H1 (cell line): ENCODE results near the gene EEIG1. TPM values are rescaled to one million over a fixed set of nuclear protein-coding genes. Genes with fewer than 3 reads are reported as not detected.

ENCODE experiments used
- CTCF ChIA-PET: fragments of 300-600 bp; sonication (Branson Sonifier 250); formaldehyde crosslinking; loops from one replicate; lab custom pipeline; 2021; ENCODE audit not compliant: partially characterized antibody; lab: Charles Lee
- POLR2A ChIA-PET: fragments of 300-600 bp; sonication (Branson Sonifier 250); formaldehyde crosslinking; loops from one replicate; lab custom pipeline; 2021; ENCODE audit warnings: inconsistent platforms; ENCODE audit not compliant: partially characterized antibody; lab: Charles Lee
- DNase-seq, 2 experiments: peaks; one replicate each; pipeline versions ENCODE4 v3.0.0 to v3.0.0-alpha.2; 2010 to 2022; ENCODE audit warnings: low spot score in 2 of 2, low read depth in 1 of 2, mixed read lengths in 1 of 2
- FAIRE-seq: peaks from 2 replicates; lab custom pipeline; 2011; peaks lifted over from hg19 to GRCh38; lab: Jason Lieb, UNC
- H2AFZ ChIP-seq: 2 replicates; pipeline ENCODE4 v1.8.1; 2012; ENCODE audit warnings: low read length, inconsistent platforms
- H2AK5ac ChIP-seq: 2 replicates; pipeline ENCODE4 v1.6.1; 2013; ENCODE audit warnings: low read depth, low read length
- H2BK120ac ChIP-seq: replicated peaks from 2 replicates; pipeline ENCODE3; 2013; ENCODE audit warnings: low read depth, low read length, inconsistent platforms
- H2BK12ac ChIP-seq: 2 replicates; pipeline ENCODE4 v1.6.1; 2013; ENCODE audit warnings: low read depth, low read length
- H2BK15ac ChIP-seq: 2 replicates; pipeline ENCODE4 v1.6.1; 2013; ENCODE audit warnings: low read length
- H2BK20ac ChIP-seq: 2 replicates; pipeline ENCODE4 v1.6.1; 2013; ENCODE audit warnings: low read length
- H2BK5ac ChIP-seq: 2 replicates; pipeline ENCODE4 v1.6.1; 2013; ENCODE audit warnings: low read depth, low read length
- H3K14ac ChIP-seq: 2 replicates; pipeline ENCODE4 v1.6.1; 2013; ENCODE audit warnings: inconsistent platforms; ENCODE audit not compliant: insufficient read length
- H3K18ac ChIP-seq: 2 replicates; pipeline ENCODE4 v1.6.1; 2013; ENCODE audit warnings: low read length; ENCODE audit errors: extremely low read depth
- H3K23ac ChIP-seq: 2 replicates; pipeline ENCODE4 v1.6.1; 2013; ENCODE audit warnings: inconsistent platforms; ENCODE audit not compliant: insufficient read length
- H3K23me2 ChIP-seq: 2 replicates; pipeline ENCODE4 v1.6.1; 2013; ENCODE audit warnings: low read depth, low read length
- H3K27ac ChIP-seq: 2 replicates; pipeline ENCODE4 v1.6.1; 2011; ENCODE audit warnings: low read depth, low read length, inconsistent platforms
- H3K27me3 ChIP-seq, 4 experiments: replicated peaks in 1 of 4; 1 replicate in 1 of 4; 2 replicates in 3 of 4; pipeline versions ENCODE4 v1.6.1 to v1.8.1; 2011 to 2013; ENCODE audit warnings: low read length in 3 of 4, mild to moderate bottlenecking in 3 of 4, inconsistent platforms in 2 of 4, mixed read lengths in 2 of 4, moderate library complexity in 1 of 4; ENCODE audit not compliant: control insufficient read depth in 3 of 4, insufficient read depth in 3 of 4; ENCODE audit errors: extremely low read depth in 1 of 4
- H3K36me3 ChIP-seq, 4 experiments: 2 replicates each; pipeline versions ENCODE4 v1.6.1 to v1.8.1; 2011 to 2013; ENCODE audit warnings: mild to moderate bottlenecking in 4 of 4, low read length in 3 of 4, moderate library complexity in 2 of 4, control low read depth in 1 of 4, inconsistent platforms in 1 of 4; ENCODE audit not compliant: insufficient read depth in 4 of 4, control insufficient read depth in 2 of 4
- H3K4ac ChIP-seq: replicated peaks from 2 replicates; pipeline ENCODE3; 2013; ENCODE audit warnings: low read length, low read depth, mixed read lengths, inconsistent platforms; ENCODE audit not compliant: insufficient read length
- H3K4me1 ChIP-seq, 4 experiments: replicated peaks in 1 of 4; 1 replicate in 1 of 4; 2 replicates in 3 of 4; pipeline versions ENCODE4 v1.6.1 to v1.8.1; 2011 to 2013; ENCODE audit warnings: low read length in 3 of 4, inconsistent platforms in 2 of 4, mixed read lengths in 1 of 4; ENCODE audit not compliant: insufficient read depth in 4 of 4, control insufficient read depth in 3 of 4
- H3K4me2 ChIP-seq, 2 experiments: 2 replicates each; pipeline versions ENCODE4 v1.6.1 to v1.8.1; 2011 to 2013; ENCODE audit warnings: low read depth in 2 of 2, low read length in 2 of 2, control low read depth in 1 of 2, inconsistent platforms in 1 of 2, mild to moderate bottlenecking in 1 of 2; ENCODE audit not compliant: insufficient read depth in 1 of 2
- H3K4me3 ChIP-seq, 4 experiments: fragments of 200-600, 300-600 bp in 1 of 4; sonication (generic), shearing (Covaris generic), sonication (Bioruptor Twin) in 1 of 4; 2 replicates each; pipeline versions ENCODE4 v1.5.1 to v1.8.1; 2011 to 2016; ENCODE audit warnings: low read length in 4 of 4, low read depth in 3 of 4, control low read depth in 2 of 4, inconsistent platforms in 2 of 4, mild to moderate bottlenecking in 2 of 4, mixed read lengths in 1 of 4, moderate library complexity in 1 of 4; ENCODE audit not compliant: insufficient read depth in 2 of 4; ENCODE audit errors: extremely low read depth in 1 of 4
- H3K56ac ChIP-seq: replicated peaks from 2 replicates; pipeline ENCODE3; 2013; ENCODE audit warnings: low read depth, mild to moderate bottlenecking, mixed read lengths, low read length, inconsistent platforms; ENCODE audit not compliant: insufficient read length
- H3K79me1 ChIP-seq: 2 replicates; pipeline ENCODE4 v1.6.1; 2013; ENCODE audit warnings: low read depth, low read length, control low read depth
- H3K79me2 ChIP-seq, 2 experiments: 2 replicates each; pipeline versions ENCODE4 v1.6.1 to v1.8.1; 2012 to 2013; ENCODE audit warnings: low read length in 2 of 2, mild to moderate bottlenecking in 2 of 2, inconsistent platforms in 1 of 2; ENCODE audit not compliant: insufficient read depth in 2 of 2, control insufficient read depth in 1 of 2
- H3K9ac ChIP-seq, 4 experiments: replicated peaks in 1 of 4; 1 replicate in 1 of 4; 2 replicates in 3 of 4; pipeline versions ENCODE4 v1.6.1 to v1.8.1; 2011 to 2013; ENCODE audit warnings: low read depth in 3 of 4, low read length in 3 of 4, control low read depth in 2 of 4, mild to moderate bottlenecking in 2 of 4, moderate library complexity in 2 of 4, inconsistent platforms in 1 of 4; ENCODE audit errors: extremely low read depth in 1 of 4
- H3K9me3 ChIP-seq, 2 experiments: 2 replicates each; pipeline versions ENCODE4 v1.6.1 to v1.8.1; 2012 to 2013; ENCODE audit warnings: mild to moderate bottlenecking in 2 of 2, moderate library complexity in 2 of 2, control low read depth in 1 of 2, inconsistent platforms in 1 of 2, low read depth in 1 of 2, low read length in 1 of 2, mixed read lengths in 1 of 2; ENCODE audit not compliant: insufficient read depth in 2 of 2
- H4K20me1 ChIP-seq, 2 experiments: replicated peaks in 1 of 2; 2 replicates each; pipeline versions ENCODE3 to v1.8.1; 2011 to 2013; ENCODE audit warnings: inconsistent platforms in 2 of 2, low read length in 2 of 2, mild to moderate bottlenecking in 1 of 2; ENCODE audit not compliant: insufficient read depth in 2 of 2, control insufficient read depth in 1 of 2
- H4K5ac ChIP-seq: 2 replicates; pipeline ENCODE4 v1.6.1; 2013; ENCODE audit warnings: low read length, low read depth, mixed read lengths, inconsistent platforms; ENCODE audit not compliant: insufficient read length
- H4K8ac ChIP-seq: 2 replicates; pipeline ENCODE4 v1.8.0; 2013; ENCODE audit warnings: mild to moderate bottlenecking, moderate library complexity, low read length, inconsistent platforms; ENCODE audit not compliant: insufficient read depth; ENCODE audit errors: extremely low read depth
- H4K91ac ChIP-seq: replicated peaks from 2 replicates; pipeline ENCODE3; 2013; ENCODE audit warnings: low read length, mixed read lengths, inconsistent platforms; ENCODE audit not compliant: insufficient read length
- ASH2L ChIP-seq: fragments of 200-600, 300-600 bp; sonication (generic); IDR thresholded peaks from one replicate; pipeline ENCODE4 v1.7.1; 2017; ENCODE audit warnings: low read length
- CHD1 ChIP-seq: IDR thresholded peaks from 2 replicates; pipeline ENCODE4 v1.6.1; 2012; ENCODE audit warnings: low read depth, low read length, improper control_type of control experiment
- FOSL1 ChIP-seq: IDR thresholded peaks from 2 replicates; pipeline ENCODE4 v1.6.1; 2011; ENCODE audit warnings: mild to moderate bottlenecking, low read depth, low read length, moderate library complexity; ENCODE audit not compliant: insufficient read depth
- GABPA ChIP-seq: IDR thresholded peaks from 2 replicates; pipeline ENCODE4 v1.6.1; 2011; ENCODE audit warnings: mild to moderate bottlenecking, low read length, moderate library complexity, borderline replicate concordance; ENCODE audit not compliant: insufficient read depth
- RBBP5 ChIP-seq: IDR thresholded peaks from 2 replicates; pipeline ENCODE4 v1.7.1; 2012; ENCODE audit warnings: low read depth, mild to moderate bottlenecking, inconsistent platforms, low read length, moderate library complexity, borderline replicate concordance
- SIRT6 ChIP-seq: IDR thresholded peaks from one replicate; pipeline ENCODE4 v1.7.1; 2012; ENCODE audit warnings: low read length, inconsistent platforms
- SP1 ChIP-seq: IDR thresholded peaks from 2 replicates; pipeline ENCODE4 v1.6.1; 2011; ENCODE audit warnings: low read depth, low read length
- TAF7 ChIP-seq: optimal IDR thresholded peaks from 2 replicates; pipeline ENCODE3; 2011; ENCODE audit warnings: low read depth, mild to moderate bottlenecking, inconsistent platforms, low read length, moderate library complexity, borderline replicate concordance
- WGBS, 2 experiments: shearing (Covaris generic) in 1 of 2; methylation state at CpG; one replicate each; pipeline versions ENCODE4 v1.1.6 to v1.1.7; 2013 to 2015; ENCODE audit warnings: low lambda C conversion rate in 2 of 2, mixed read lengths in 2 of 2, inconsistent platforms in 1 of 2, low coverage in 1 of 2, missing lambda C conversion rate in 1 of 2; ENCODE audit not compliant: insufficient replicate concordance in 2 of 2, insufficient coverage in 1 of 2, insufficient read length in 1 of 2; ENCODE audit errors: extremely low coverage in 1 of 2, missing lambda C conversion rate in 1 of 2; 5-methylcytosine and 5-hydroxymethylcytosine counted together
- polyA plus RNA-seq, 7 experiments: library from polyadenylated mRNA; depleted of rRNA in 3 of 7; stranded (reverse) in 5 of 7; unstranded in 2 of 7; fragments of >200 nt in 5 of 7; fragments of 200-250 nt in 2 of 7; gene quantifications; 1 replicate in 5 of 7; 2 replicates in 1 of 7; 4 replicates in 1 of 7; pipeline versions ENCODE4 v1.2.1 to v1.2.3, GENCODE V29; 2011 to 2013; ENCODE audit warnings: missing spikeins in 2 of 7, mixed read lengths in 2 of 7
- total RNA-seq: library from RNA; stranded (reverse); fragmentation: NEBNext Ultra II Directional; extraction: Animal tissue kit (Norgen Biotek cat#: 25700); gene quantifications from 2 replicates; pipeline ENCODE4 v1.2.1, GENCODE V29; 2021
- TF ChIP-seq, protein P1 (sequence below): IDR thresholded peaks from 2 replicates; pipeline ENCODE4 v1.6.1; 2012; ENCODE audit warnings: low read length, inconsistent platforms
- TF ChIP-seq, protein P2 (sequence below): IDR thresholded peaks from 2 replicates; pipeline ENCODE4 v1.6.1; 2012; ENCODE audit warnings: inconsistent platforms

EEIG1 gene
- total and polyA plus RNA-seq, 2 of the 8 experiments (the other 6 are each of a cell fraction or from before 2014, with no cell fraction given) = 29.8 to 50.8 TPM

DNA sequence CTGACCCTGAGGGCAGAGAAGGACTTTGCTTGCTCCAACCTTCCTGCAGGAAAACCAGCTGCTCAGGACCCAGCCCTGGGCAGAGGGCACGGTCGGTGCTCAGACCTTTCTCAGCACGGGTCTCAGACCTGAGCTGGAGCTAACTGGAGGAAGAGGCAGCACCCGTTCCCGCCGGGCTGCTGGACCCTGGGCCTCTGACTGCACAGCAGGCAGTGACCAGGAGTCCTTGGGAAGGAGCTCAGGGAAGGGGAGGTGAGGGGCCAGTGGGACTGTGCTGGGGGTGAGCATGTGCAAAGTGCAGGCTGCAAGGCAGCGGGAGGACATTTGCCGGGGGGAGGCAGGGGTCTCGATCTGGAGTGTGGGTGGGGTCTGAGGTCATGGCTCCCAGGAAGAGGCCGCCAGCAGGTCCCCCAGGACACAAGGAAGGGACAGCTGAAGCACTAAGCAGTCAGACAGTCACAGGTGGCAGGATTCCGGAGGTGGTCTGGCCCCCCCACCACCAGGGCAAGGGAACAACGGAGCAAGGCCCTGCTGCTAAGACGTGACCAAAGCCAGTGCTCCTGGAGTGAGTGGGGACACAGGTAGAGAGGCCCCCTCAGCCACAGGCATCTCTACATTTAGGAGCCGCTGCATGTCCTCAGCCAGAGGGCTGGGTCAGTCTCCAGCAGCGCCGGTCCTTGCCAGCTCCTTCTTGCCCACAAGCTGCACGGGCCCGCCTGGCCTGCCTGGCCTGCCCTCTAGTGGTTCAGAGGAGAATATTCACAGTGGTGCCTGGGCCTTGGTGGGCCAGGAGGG is 38.4 kb downstream of the EEIG1 start:
- CTCF ChIA-PET = interaction anchor here (0.6 to 35.5 kb wide), 44 partner anchors 11 to 487 kb away, joined by 3 to 825 read pairs (median 5); partner anchors contain the start of genes EEIG1, ENG, NAIF1 and PIP5KL1
- Histone ChIP-seq H4K20me1 (peaks cover 4 to 18% of the 10 kb centered on the region in 2 experiments), H2BK5ac (no peak overlapping the region), H3K27me3 (no peaks in the 10 kb centered on the region), H3K14ac (no peak overlapping the region), H3K27ac (no peak overlapping the region), H3K56ac (no peak overlapping the region), H3K9me3 (no peaks in the 10 kb centered on the region), H3K18ac (no peak overlapping the region), H4K8ac (no peak overlapping the region), H3K4me1 (peaks cover 0 to 19% (median 11%) of the 10 kb centered on the region in 4 experiments; a peak in 6 of 7 replicates), H4K5ac (no peak overlapping the region), H3K23ac (no peak overlapping the region), H3K23me2 (peaks cover 7% of the 10 kb centered on the region; the same call in 1 of the 2 replicates), H3K79me2 (0 out of 4 replicates have a peak, but pooled peaks cover 0 to under 1% of the 10 kb centered on the region in 2 experiments), H3K4me3 (no peak overlapping the region), H2BK20ac (no peak overlapping the region), H2BK15ac (no peak overlapping the region), H4K91ac (no peak overlapping the region), H2AFZ (no peak overlapping the region), H3K4me2 (no peak overlapping the region), H2BK12ac (no peak overlapping the region), H2BK120ac (no peak overlapping the region), H3K79me1 (no peaks in the 10 kb centered on the region), H3K4ac (no peak overlapping the region), H3K9ac (no peak overlapping the region; a peak in 1 of 7 replicates), H2AK5ac (no peak overlapping the region), H3K36me3 (peaks cover 7 to 16% (median 13%) of the 10 kb centered on the region in 4 experiments)
- FAIRE-seq (no peak), DNase-seq (peak in 1 of 2 experiments; percentile 83)
- WGBS, 2 experiments = 69% methylated on average over 18 of the region's 18 CpGs; no CpG with 5 or more reads in 1 of the 2 experiments
- POLR2A ChIA-PET = interaction anchor here (0.6 to 1.8 kb wide), 8 partner anchors 9 to 130 kb away, joined by 3 to 7 read pairs (median 4); partner anchors contain the start of gene EEIG1
- TF ChIP-seq TAF7 (peak; percentile 29), ASH2L (no peak), RBBP5 (no peak), CHD1 (no peak), SP1 (no peak), GABPA (peak; percentile 75; the same call in 1 of the 2 replicates), SIRT6 (no peak), FOSL1 (no peak)
- TF ChIP-seq, protein P1, sequence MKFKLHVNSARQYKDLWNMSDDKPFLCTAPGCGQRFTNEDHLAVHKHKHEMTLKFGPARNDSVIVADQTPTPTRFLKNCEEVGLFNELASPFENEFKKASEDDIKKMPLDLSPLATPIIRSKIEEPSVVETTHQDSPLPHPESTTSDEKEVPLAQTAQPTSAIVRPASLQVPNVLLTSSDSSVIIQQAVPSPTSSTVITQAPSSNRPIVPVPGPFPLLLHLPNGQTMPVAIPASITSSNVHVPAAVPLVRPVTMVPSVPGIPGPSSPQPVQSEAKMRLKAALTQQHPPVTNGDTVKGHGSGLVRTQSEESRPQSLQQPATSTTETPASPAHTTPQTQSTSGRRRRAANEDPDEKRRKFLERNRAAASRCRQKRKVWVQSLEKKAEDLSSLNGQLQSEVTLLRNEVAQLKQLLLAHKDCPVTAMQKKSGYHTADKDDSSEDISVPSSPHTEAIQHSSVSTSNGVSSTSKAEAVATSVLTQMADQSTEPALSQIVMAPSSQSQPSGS = no peak
- TF ChIP-seq, protein P2, sequence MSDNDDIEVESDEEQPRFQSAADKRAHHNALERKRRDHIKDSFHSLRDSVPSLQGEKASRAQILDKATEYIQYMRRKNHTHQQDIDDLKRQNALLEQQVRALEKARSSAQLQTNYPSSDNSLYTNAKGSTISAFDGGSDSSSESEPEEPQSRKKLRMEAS = peak; percentile 65
